Skeletal muscle cell (primary cell): ENCODE measurements around the gene SLIT3.

Experiments used
- DNase-seq: peaks from one replicate; pipeline ENCODE4 v3.0.0-alpha.2; 2010; ENCODE audit warnings: low read depth
- H3K4me3 ChIP-seq: 2 replicates; pipeline ENCODE4 v1.5.1; 2011; ENCODE audit warnings: low read depth, mild to moderate bottlenecking, control low read depth, low read length, moderate library complexity

Gene SLIT3

GRCh38 chr5:168843277-168844015 is 457.5 kb downstream of the SLIT3 start:
- H3K4me3 ChIP-seq = no peak overlapping the region
- no peak for DNase-seq

DNA sequence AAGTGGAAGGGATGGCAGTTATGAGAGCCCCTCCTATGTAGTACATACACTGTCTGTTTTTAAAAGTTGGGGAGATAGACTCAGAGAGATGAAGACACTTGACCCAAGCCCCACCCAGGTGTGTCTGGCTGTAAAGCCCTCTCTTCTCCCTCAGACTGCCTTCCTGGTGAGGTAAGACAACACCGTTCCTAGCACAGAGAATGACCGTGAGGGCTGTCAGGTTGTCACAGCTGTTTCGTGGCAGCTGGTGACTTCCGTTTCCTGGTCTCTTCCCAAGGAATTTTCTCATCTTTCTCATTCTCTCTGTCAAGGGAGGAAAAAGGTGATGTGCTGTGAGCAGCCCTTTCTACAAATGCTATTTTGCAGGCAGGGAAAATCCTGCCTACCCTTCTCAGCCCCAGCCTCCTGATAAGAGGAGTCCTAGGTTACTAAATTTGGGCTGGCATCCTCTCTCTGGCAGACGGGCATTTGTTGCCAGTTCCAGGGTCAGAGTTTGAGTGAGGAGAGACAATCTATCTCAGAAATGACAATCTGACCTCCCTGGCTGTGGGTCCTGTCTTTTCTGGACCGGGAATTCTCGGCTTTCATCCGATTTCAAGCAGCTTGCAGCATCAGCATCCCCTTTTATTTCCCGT is 458.3 kb downstream of the SLIT3 start:
- DNase-seq = no peak
- no peak overlapping the region for H3K4me3 ChIP-seq

DNA sequence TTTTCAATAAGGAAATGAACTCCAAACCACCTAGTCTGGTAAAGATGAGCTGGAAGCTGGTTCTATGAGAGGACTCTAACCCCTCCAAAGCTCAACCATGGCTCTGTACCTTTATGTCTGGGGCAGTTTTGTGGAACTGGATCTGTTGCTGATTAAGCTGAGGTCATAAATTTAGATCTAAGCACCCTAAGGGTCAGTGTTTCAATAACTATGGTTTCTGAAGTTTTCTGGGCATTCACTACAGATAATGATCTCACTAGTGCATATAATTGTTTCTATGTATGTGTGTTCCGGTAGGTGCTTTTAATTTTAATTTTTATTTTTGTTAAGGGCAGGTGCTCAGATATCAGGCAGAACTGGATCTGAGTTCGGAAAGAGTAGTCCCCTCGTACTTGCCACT is 463.1 kb downstream of the SLIT3 start:
- no peak overlapping the region for H3K4me3 ChIP-seq
- DNase-seq = no peak

DNA sequence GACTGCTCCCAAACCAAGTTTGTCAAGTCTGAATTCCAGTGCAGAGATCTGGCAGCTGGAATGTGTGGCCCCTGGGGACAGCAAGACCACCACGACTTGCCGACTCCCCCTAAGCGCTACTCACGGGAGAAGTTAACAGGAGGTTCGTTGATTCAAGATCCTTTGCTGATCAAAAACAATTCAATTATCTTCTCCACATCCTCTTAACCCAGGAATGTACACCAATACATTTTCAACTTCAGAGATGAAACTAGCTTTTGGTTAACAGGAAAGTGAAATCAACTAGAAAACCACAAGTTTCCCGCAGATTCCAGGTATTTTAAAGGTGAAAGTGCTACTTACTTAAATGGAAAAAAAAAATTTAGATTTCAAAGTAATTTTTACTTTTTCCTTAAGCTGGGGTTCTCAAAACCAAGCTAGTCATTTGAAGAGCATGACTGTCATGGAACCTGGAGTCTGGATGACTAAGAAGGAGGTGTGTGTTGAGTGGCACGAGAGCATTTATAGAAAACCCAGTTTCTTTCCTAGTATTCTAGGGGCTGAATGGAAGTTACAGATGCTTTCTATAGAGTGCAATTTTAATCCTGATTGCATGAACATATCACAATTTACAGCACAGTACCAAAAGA is 464.2 kb downstream of the SLIT3 start:
- H3K4me3 ChIP-seq = no peak overlapping the region
- DNase-seq = no peak

- DNase-seq = no peak
These were observed 467.0 kb downstream of the SLIT3 start for GRCh38 chr5:168833936-168834335.

GRCh38 chr5:168833383-168833782 is 467.6 kb downstream of the SLIT3 start:
- DNase-seq = no peak
- H3K4me3 ChIP-seq = no peak overlapping the region

More at GRCh38 chr5:168833936-168834335, 467.0 kb downstream of the SLIT3 start:
- no peak overlapping the region for H3K4me3 ChIP-seq

GRCh38 chr5:168832308-168832707 is 468.6 kb downstream of the SLIT3 start:
- no peak for DNase-seq
- no peak overlapping the region for H3K4me3 ChIP-seq

DNA sequence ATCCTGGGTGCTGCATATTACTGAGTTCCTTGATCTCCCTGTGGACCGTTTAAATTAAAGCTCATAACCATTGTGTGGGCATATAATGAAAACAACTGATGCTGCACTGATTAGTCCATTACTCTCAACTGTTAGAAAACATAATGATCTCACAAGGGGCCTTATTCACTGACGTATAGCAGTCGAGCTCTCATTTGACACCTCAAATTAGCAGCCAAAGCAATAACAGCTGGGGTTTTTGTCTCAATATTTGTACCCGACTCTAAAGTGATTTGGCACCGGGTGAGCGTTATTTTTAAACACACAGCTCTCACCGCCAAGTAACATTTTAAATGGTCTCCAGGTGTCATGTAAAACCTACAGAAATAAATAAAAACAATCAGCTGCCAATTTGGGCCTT is 469.6 kb downstream of the SLIT3 start:
- H3K4me3 ChIP-seq = no peak overlapping the region
- no peak for DNase-seq

DNA sequence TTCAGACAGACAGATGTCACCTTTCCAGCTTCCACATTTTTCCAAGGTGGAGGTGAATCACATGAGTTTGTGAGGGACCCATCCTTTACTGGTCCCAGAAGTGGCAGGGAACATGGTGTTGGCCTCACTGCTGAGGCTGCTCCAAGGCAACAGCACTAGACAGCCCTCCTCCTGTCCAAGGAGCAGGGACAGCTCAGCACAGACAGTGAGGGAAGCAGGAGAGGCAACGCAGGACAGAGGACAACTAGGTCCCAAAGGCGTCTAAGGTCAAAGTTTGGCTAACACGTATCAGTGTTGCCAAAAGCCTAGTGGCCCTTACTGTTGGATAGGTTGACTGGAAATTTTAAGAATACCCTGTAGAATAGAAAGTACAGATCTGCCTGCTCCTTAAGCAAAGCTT is 470.1 kb downstream of the SLIT3 start:
- H3K4me3 ChIP-seq = no peak overlapping the region
- DNase-seq = no peak

GRCh38 chr5:168829922-168830417 is 471.0 kb downstream of the SLIT3 start:
- H3K4me3 ChIP-seq = no peak overlapping the region
- DNase-seq = no peak

DNA sequence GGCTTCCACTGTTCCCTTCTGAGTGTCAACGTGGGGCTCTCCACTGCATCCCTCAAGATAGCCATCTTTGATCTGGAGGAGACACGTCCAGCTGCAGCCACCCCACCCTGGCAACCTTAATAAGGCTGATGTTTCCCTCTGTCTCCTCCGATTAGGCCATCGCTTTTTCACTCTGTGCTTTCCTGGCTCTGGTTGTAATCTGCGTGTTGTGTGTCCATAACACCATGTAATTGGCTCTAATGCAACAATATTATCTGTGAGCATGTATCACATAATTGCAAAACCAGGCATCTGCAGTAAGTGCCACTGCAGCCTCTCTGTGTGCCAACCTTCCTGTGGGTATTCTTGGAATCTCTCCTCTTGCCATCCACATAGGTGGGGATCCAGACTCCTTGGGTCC is 471.9 kb downstream of the SLIT3 start:
- no peak overlapping the region for H3K4me3 ChIP-seq
- DNase-seq = no peak

- no peak overlapping the region for H3K4me3 ChIP-seq
- no peak for DNase-seq
These were observed 473.3 kb downstream of the SLIT3 start for GRCh38 chr5:168827636-168828035.

DNA sequence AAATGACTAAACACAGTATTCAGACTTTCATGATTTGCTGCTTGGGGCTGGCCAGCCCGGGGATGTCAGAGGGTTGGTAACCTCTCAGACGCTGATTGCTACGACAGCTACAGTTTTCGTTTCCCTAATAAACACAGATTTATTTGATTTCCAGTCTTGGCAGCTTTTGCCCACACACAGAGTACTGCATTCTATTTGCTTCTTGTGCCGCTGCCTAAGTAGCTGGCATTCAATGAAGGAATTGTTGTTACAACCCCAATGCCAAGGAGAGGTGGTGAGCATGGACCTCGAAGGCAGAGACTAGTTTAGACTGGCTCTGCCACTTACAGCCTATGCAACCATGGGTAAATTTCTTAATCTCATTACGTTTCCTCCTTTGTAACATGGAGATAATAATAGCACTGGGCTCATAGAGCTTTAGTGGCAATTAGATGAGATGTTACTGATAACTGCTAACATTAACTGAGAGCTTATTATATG is 474.7 kb downstream of the SLIT3 start:
- H3K4me3 ChIP-seq = no peak overlapping the region
- no peak for DNase-seq

- no peak overlapping the region for H3K4me3 ChIP-seq
- DNase-seq = peak; percentile 36
These were observed 478.1 kb downstream of the SLIT3 start for GRCh38 chr5:168822745-168823281.

GRCh38 chr5:168822248-168822744 is 478.6 kb downstream of the SLIT3 start:
- H3K4me3 ChIP-seq = no peak overlapping the region
- DNase-seq = no peak

- no peak overlapping the region for H3K4me3 ChIP-seq
- no peak for DNase-seq
These were observed 480.1 kb downstream of the SLIT3 start for GRCh38 chr5:168820874-168821273.

GRCh38 chr5:168819004-168819621 is 481.8 kb downstream of the SLIT3 start:
- no peak for DNase-seq
- no peak overlapping the region for H3K4me3 ChIP-seq

- DNase-seq = no peak
- no peak overlapping the region for H3K4me3 ChIP-seq
These were observed 482.4 kb downstream of the SLIT3 start for GRCh38 chr5:168818558-168818957.

DNA sequence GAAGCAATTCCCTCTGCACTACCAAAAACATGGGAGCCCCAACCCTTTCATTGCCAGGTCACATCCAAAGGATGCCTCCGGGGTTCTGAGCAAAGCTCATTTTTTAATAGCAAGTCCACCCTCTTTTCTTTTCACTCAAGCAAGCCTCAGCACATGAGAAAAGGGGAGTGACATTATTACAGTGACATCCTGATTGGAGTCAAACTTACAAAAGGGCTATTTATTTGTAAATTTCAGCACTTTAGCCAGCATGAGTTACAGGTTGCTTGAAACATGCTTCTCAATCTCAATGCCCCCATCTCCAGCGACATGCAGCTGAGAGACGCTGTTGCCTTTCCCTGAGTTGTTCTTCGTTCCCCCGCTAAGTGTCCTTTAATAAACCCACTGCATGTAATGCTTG is 483.3 kb downstream of the SLIT3 start:
- no peak for DNase-seq
- H3K4me3 ChIP-seq = no peak overlapping the region

- H3K4me3 ChIP-seq = no peak overlapping the region
- no peak for DNase-seq
These were observed 484.3 kb downstream of the SLIT3 start for GRCh38 chr5:168816661-168817060.
